SKM-1 (cell line): Measurements from ENCODE around the gene PINK1.
A peak's percentile ranks its signal among the peaks of the same experiment; 100 is the strongest.

Experiments used
- DNase-seq: peaks from one replicate; lab custom pipeline; 2025; ENCODE audit not compliant: unreplicated experiment; lab: John Stamatoyannopoulos, UW

Gene PINK1

DNA sequence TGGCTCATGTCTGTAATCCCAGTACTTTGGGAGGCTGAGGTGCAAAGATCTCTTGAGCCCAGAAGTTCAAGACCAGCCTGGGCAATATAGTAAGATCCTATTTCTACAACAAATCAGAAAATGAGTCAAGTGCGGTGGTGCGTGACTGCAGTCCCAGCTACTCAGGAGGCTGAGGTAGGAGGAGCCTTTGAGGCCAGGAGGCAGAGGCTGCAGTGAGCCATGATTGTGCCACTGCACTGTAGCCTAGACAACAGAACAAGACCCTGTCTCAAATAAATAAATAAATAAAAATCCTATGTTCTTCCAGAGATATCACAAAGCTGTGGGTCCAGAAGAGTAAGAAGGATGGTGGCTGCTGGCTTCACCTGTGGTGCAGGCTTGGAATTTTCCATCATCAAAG is 22.3 kb upstream of the PINK1 start:
- no peak for DNase-seq

DNA sequence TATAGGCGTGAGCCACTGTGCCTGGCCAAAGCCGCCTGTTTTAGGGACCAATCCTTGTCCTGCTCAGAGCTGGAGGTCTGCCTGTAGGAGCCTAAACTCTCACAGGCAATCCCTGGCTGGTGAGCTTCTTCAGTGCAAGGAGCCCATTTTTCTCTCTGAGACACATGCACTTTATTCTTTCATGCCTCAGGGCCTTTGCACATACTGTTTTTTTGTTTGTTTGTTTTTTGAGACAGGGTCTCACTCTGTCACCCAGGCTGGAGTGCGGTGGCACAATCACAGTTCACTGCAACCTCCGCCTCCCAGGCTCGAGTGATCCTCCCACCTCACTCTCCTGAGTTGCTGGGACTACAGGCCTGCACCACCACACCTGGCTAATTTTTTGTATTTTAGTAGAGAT is 21.6 kb upstream of the PINK1 start:
- DNase-seq: no peak

DNA sequence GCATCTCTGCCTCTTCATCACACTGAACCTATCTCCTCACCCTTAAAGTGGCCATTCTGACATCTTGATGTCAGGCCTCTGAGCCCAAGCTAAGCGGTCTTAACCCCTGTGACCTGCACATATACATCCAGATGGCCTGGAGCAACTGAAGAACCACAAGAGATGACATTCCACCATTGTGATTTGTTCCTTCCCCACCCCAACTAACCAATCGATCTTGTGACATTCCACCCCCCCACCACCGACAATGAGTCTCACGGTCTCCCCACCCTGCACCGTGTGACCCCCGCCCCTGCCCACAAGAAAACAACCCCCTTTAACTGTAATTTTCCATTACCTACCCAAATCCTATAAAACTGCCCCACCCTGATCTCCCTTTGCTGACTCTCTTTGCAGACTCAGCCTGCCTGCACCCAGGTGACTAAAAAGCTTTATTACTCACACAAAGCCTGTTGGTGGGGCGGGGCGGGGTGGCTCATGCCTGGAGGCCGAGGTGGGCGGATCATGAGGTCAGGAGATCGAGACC is 21.0 kb upstream of the PINK1 start:
- no peak for DNase-seq

DNA sequence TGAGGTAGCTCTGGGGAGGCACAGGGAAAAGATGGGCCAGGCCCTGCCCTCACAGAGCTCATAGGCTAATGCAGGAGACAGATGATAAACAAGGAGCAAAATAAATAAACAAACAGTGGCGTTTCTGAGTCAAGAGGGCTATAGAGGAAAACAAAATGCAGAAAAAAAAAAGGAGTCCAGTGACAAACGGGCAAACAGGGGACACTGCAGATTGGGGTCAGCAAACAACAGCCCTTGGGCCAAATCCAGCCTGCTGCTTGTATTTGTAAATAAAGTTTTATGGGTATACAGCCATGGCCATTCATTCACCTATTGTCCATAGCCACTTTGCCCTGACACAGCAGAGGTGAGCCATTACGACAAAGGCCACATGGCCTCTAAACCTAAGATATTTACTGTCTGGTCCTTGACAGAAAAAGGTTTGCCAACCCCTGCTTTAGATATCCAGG is 19.1 kb upstream of the PINK1 start:
- DNase-seq: no peak

DNA sequence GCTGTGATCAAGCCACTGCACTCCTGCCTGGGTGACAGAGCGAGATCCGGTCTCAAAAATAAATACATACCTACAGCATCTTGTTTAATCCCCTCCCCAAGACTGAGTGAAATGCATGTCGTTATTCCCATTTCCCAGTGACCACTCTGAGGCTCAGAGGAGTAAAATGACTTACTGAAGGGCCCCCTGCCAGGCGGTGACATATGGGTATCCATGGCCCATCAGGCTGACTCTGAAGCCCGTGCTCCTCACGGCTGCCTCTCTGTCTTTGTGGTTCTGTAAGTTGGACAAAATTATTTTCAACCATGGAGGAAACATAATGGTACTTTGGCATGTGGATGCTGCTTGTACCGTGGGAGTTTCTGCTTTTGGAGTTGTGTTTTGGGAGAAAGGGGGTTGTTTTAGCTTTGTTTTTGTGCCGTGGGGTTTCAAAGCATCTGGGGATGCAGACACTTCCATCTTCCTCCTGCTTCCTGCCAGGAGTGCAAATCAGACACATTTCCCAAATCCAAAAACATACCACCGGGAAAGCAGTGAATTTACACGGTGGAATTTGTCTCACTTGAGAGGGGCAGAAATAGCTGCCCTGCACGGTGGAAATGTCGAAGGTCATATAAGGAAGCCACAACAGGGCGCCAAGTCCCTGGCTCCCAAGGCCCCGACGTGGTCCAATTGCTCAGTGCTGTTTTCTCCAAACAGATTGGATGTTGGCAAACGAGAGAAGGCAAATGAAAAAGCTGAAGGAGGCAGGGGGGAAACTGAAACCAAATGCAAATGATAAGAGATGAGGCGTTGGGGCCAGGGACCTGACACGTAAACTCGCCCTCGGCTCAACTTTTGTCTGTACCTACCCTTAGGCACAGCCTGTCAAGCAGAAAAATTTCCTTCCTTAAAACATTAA is 17.1 kb upstream of the PINK1 start:
- no peak for DNase-seq

- no peak for DNase-seq
These were observed 16.3 kb upstream of the PINK1 start for GRCh38 chr1:20616847-20617487.

- DNase-seq: no peak
These were observed 14.7 kb upstream of the PINK1 start for GRCh38 chr1:20618550-20618949.

GRCh38 chr1:20619999-20620398 is 13.3 kb upstream of the PINK1 start:
- DNase-seq: no peak

GRCh38 chr1:20621012-20621411 is 12.2 kb upstream of the PINK1 start:
- DNase-seq: no peak

- no peak for DNase-seq
These were observed 8.5 kb upstream of the PINK1 start for GRCh38 chr1:20624709-20625108.

DNA sequence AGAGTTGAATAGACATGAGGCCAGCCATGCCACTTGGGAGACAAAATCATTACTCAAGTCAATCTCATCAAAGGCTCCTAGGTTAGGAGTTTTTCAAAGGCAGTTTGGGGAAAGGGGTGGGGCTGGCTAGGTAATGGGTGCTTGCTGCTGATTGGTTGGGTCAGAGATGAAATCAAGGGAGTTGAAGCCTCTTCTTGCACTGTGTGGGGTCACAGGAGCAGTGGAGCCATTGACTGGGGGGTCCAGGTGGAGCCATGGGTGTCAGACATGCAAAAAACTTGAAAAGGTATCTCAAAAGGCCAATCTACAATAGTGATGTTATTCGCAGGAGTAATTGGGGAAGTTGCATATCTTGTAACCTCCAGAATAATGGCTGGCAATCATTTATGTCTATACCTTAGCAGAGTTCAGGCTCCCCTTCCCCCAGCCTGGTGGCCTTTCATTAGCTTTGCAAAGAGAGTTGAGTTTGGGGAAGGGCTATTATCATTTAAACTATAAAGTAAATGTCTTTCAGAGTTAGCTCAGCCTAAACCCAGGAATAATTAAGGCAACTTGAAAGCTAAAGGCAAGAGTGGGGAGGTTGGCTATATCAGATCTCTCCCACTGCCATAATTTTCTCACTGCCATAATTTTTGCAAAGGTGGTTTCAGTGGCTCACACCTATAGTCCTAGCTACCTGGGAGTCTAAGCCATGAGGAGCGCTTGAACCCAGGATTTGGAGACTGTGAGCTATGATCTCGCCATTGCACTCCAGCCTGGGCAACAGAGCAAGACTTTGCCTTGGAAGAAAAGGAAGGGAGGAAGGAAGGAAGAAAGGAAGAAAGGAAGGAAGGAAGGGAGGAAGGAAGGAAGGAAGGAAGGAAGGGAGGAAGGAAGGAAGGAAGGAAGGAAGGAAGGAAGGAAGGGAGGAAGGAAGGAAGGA is 7.8 kb upstream of the PINK1 start:
- DNase-seq: no peak

- no peak for DNase-seq
These were observed 7.2 kb upstream of the PINK1 start for GRCh38 chr1:20626098-20626427.

DNA sequence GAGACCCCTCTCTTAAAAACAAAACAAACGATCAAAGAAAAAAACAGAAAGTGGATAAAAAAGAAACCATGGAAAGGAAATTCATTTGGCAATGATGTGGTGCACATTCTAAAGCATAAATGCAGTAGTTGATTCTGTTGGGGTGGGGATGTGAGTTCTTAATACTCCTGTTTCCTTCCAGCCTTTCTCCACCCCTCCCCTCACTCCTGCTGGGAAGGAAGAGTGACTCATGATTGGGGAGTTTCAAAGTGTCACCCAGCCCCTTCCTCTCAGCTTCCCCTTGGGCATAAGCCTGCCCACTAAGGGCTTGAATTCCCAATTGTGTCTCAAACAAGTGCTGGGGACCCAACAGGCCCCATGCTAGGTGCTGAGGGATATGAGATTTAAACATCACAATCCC is 6.7 kb upstream of the PINK1 start:
- no peak for DNase-seq

GRCh38 chr1:20630729-20631128 is 2.5 kb upstream of the PINK1 start:
- DNase-seq: no peak

- DNase-seq: no peak
These were observed 872 bp upstream of the PINK1 start for GRCh38 chr1:20632386-20632785.

DNA sequence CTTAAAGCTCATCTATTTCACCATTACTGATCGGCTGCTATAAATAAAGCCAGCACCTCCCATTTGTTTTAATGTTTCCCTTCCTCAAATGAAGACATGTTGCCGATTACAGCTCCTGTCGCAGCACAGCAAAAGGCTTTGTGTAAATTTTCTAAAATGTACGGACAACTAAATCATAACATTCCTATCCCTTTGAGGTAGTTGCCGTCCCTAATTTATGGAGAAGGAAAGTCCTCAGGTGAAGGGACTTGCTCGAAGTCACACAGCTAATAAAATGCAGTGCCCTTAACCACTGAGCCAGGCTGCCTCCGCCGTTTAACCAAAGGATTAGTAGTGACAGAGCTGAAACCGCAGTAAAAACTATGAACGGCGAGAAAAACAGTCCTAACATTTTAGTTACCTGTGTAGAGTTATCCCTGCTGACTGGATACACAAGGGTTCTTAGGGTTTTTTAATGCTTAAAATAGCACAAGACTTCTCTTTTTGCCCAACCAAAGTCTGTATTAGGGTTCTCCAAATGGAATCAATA is 871 bp downstream of the PINK1 start:
- DNase-seq: no peak

GRCh38 chr1:20634594-20635084 is 1.4 kb downstream of the PINK1 start:
- DNase-seq: peak; percentile 15

- DNase-seq: no peak
These were observed 3.6 kb downstream of the PINK1 start for GRCh38 chr1:20636785-20637347.

GRCh38 chr1:20640183-20640597 is 6.9 kb downstream of the PINK1 start:
- peak; percentile 47 for DNase-seq

DNA sequence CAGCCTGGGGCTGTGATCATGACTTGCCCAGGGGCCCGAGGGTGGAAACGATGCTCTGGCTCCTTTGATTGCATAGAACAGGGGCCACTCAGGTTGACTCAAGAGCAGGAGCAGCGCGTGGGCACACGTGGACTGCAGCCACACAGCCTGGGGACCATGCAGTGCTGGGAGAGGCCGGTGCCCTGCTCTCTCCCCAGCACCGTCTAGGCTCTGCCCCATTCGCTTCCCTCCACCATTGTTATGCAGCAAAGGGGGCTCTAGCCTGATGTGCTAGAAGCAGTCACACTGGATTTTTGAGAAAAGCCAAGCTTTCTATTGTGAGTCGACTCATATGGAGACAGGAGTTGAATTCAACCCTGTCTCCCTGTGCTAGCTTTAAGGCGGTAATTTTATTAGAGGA is 8.7 kb downstream of the PINK1 start:
- DNase-seq: no peak

- no peak for DNase-seq
These were observed 9.8 kb downstream of the PINK1 start for GRCh38 chr1:20643080-20643479.
